ENCODE data around the gene PPA2. TPM values are rescaled to one million over a fixed set of nuclear protein-coding genes. Genes with fewer than 3 reads are reported as not detected.

PPA2 gene
- total and polyA plus RNA-seq, 2 experiments from 2014 or later, result 58.4 to 63.7 TPM

DNA sequence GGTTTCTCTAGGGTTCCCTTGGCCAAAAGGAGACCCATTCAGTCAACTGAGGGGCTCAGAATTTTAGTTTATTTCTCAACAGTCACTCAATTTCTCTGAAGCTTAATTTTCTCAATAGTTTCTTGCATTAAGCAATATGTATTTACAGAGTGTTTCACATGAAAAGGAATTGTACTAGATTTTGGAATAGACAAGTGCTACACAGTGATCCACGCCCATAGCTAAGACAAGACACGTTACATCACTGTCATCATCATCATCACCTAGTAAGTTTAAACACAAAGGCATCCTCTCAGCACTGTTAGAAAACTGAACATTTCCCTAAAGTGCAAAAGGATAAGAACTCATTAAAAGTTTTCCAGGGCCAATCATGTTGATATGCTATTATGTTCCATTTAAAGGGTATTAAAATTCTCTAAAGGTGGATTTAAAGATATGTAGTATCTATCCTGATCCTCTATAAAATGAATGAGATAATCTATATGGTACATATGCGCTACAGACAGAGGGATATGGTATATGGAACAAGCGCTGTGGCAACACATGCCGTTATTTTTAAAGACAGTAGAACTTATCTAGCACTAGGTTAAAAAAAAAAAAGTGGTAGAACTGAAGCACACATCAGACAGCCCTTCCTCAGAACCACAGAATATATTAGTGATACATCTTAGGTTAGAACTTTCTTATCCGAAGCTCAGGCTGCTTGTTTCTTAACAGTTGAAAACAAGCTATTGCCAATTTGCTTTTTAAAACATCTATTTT, 12.1 kb downstream of the PPA2 start (continued):
- TF ChIP-seq, protein P1, sequence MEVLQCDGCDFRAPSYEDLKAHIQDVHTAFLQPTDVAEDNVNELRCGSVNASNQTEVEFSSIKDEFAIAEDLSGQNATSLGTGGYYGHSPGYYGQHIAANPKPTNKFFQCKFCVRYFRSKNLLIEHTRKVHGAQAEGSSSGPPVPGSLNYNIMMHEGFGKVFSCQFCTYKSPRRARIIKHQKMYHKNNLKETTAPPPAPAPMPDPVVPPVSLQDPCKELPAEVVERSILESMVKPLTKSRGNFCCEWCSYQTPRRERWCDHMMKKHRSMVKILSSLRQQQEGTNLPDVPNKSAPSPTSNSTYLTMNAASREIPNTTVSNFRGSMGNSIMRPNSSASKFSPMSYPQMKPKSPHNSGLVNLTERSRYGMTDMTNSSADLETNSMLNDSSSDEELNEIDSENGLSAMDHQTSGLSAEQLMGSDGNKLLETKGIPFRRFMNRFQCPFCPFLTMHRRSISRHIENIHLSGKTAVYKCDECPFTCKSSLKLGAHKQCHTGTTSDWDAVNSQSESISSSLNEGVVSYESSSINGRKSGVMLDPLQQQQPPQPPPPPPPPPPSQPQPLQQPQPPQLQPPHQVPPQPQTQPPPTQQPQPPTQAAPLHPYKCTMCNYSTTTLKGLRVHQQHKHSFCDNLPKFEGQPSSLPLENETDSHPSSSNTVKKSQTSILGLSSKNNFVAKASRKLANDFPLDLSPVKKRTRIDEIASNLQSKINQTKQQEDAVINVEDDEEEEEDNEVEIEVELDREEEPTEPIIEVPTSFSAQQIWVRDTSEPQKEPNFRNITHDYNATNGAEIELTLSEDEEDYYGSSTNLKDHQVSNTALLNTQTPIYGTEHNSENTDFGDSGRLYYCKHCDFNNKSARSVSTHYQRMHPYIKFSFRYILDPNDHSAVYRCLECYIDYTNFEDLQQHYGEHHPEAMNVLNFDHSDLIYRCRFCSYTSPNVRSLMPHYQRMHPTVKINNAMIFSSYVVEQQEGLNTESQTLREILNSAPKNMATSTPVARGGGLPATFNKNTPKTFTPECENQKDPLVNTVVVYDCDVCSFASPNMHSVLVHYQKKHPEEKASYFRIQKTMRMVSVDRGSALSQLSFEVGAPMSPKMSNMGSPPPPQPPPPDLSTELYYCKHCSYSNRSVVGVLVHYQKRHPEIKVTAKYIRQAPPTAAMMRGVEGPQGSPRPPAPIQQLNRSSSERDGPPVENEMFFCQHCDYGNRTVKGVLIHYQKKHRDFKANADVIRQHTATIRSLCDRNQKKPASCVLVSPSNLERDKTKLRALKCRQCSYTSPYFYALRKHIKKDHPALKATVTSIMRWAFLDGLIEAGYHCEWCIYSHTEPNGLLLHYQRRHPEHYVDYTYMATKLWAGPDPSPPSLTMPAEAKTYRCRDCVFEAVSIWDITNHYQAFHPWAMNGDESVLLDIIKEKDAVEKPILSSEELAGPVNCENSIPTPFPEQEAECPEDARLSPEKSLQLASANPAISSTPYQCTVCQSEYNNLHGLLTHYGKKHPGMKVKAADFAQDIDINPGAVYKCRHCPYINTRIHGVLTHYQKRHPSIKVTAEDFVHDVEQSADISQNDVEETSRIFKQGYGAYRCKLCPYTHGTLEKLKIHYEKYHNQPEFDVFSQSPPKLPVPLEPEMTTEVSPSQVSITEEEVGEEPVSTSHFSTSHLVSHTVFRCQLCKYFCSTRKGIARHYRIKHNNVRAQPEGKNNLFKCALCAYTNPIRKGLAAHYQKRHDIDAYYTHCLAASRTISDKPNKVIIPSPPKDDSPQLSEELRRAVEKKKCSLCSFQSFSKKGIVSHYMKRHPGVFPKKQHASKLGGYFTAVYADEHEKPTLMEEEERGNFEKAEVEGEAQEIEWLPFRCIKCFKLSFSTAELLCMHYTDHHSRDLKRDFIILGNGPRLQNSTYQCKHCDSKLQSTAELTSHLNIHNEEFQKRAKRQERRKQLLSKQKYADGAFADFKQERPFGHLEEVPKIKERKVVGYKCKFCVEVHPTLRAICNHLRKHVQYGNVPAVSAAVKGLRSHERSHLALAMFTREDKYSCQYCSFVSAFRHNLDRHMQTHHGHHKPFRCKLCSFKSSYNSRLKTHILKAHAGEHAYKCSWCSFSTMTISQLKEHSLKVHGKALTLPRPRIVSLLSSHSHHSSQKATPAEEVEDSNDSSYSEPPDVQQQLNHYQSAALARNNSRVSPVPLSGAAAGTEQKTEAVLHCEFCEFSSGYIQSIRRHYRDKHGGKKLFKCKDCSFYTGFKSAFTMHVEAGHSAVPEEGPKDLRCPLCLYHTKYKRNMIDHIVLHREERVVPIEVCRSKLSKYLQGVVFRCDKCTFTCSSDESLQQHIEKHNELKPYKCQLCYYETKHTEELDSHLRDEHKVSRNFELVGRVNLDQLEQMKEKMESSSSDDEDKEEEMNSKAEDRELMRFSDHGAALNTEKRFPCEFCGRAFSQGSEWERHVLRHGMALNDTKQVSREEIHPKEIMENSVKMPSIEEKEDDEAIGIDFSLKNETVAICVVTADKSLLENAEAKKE (CRISPR knock-in tag; IDR thresholded peaks at IDR 0.05), result no peak
- TF ChIP-seq EZH2 (IDR thresholded peaks at IDR 0.05; ENCODE audit: low read depth, unreplicated experiment), result no peak
- no peak for TF ChIP-seq JUNB (IDR thresholded peaks at IDR 0.05; ENCODE audit: unreplicated experiment)

GRCh38 chr4:105461221-105461620, 12.6 kb downstream of the PPA2 start:
- Histone ChIP-seq H3K4me1 (ENCODE audit: insufficient read depth) (no peaks in the 10 kb centered on the region), H3F3A (replicated peaks; ENCODE audit: low read depth) (no peaks in the 10 kb centered on the region), H3K36me3 (ENCODE audit: insufficient read depth) (no peaks in the 10 kb centered on the region), H3K4me2 (no peak overlapping the region), H3K27me3 (ENCODE audit: insufficient read depth) (no peaks in the 10 kb centered on the region), H2AFZ (no peak overlapping the region), H3K27ac (ENCODE audit: low read depth) (no peak overlapping the region), H4K20me1 (replicated peaks; ENCODE audit: insufficient read depth) (peaks cover 5% of the 10 kb centered on the region), H3K4me3 (no peak overlapping the region), H3K79me2 (replicated peaks; ENCODE audit: insufficient read depth) (peaks cover 39% of the 10 kb centered on the region), H3K9me2 (ENCODE audit: insufficient read depth) (0 out of 2 replicates have a peak, but pooled peaks cover 4% of the 10 kb centered on the region)
- no peaks in the 10 kb centered on the region for H3K9me3 Mint-ChIP-seq
- H3K27ac Mint-ChIP-seq, result no peak overlapping the region
- ATAC-seq, result no peak
- H3K4me1 Mint-ChIP-seq, result peaks cover 4% of the 10 kb centered on the region; the same call in 2 of the 3 replicates
- TF ChIP-seq STAT1 (IDR thresholded peaks at IDR 0.05; ENCODE audit: unreplicated experiment), result no peak
- H3K27me3 Mint-ChIP-seq (ENCODE audit: insufficient read depth, low read depth, poor library complexity), result no peaks in the 10 kb centered on the region
- no peak for DNase-seq (ENCODE audit: low spot score)
- no peak overlapping the region for H3K4me3 Mint-ChIP-seq
- H3K36me3 Mint-ChIP-seq (ENCODE audit: low read depth), result peaks cover 23% of the 10 kb centered on the region
